Ascending aorta (tissue), 2 donors: ENCODE measurements around the gene MYL6B. TPM values are rescaled to one million over a fixed set of nuclear protein-coding genes. Genes with fewer than 3 reads are reported as not detected.

Experiments
- DNase-seq, 2 donors: peaks; one replicate each; pipeline ENCODE4 v3.0.0-alpha.2; 2019; ENCODE audit warnings: low spot score in 2 of 2
- H3K27ac ChIP-seq, 2 donors: fragments of 200-600 bp; sonication (generic); one replicate each; pipeline ENCODE4 v1.5.1; 2016 to 2017; ENCODE audit warnings: mild to moderate bottlenecking in 1 of 2
- H3K27me3 ChIP-seq: fragments of 200-600 bp; sonication (generic); one replicate; pipeline ENCODE4 v1.5.1; 2017
- H3K36me3 ChIP-seq, 2 donors: fragments of 200-600 bp; sonication (generic); one replicate each; pipeline ENCODE4 v1.5.1; 2016
- H3K4me1 ChIP-seq, 2 donors: fragments of 200-600 bp; sonication (generic); one replicate each; pipeline ENCODE4 v1.5.1; 2016 to 2017; ENCODE audit warnings: mild to moderate bottlenecking in 1 of 2
- H3K4me3 ChIP-seq, 2 donors: fragments of 200-600 bp; sonication (generic); one replicate each; pipeline ENCODE4 v1.5.1; 2016 to 2017; ENCODE audit warnings: mild to moderate bottlenecking in 1 of 2
- H3K9me3 ChIP-seq, 2 donors: fragments of 200-600 bp; sonication (generic); one replicate each; pipeline ENCODE4 v1.5.1; 2016
- CTCF ChIP-seq, 3 experiments: fragments of 200-600 bp in 2 of 3; fragments of 450-650 bp in 1 of 3; sonication (generic) in 2 of 3; IDR thresholded peaks; one replicate each; pipeline ENCODE4 v1.5.1; 2016 to 2019; ENCODE audit warnings: antibody characterized with exemption in 3 of 3, mild to moderate bottlenecking in 1 of 3, moderate library complexity in 1 of 3
- intact Hi-C: fragments of 100-400 bp; cut with DNase I; formaldehyde crosslinking; loops from one replicate; pipeline ENCODE4 v1.15.1; 2023
- total RNA-seq: library from RNA; depleted of rRNA; stranded (reverse); fragments of >200 nt; gene quantifications from one replicate; pipeline ENCODE4 v1.1.0, GENCODE V29; 2016

Gene MYL6B
- total RNA-seq, 1 donor from 2014 or later: 53.6 TPM

GRCh38 chr12:56162468-56163290 lies 10.3 kb downstream of the MYL6B start:
- Histone ChIP-seq H3K27me3 (no peaks in the 10 kb centered on the region), H3K36me3 (peaks cover 78 to 83% of the 10 kb centered on the region in 2 donors), H3K9me3 (no peaks in the 10 kb centered on the region), H3K4me3 (peak overlapping the region in 1 of 2 donors; percentile 83), H3K27ac (peak overlapping the region in 1 of 2 donors; percentile 91), H3K4me1 (peaks cover 10 to 29% of the 10 kb centered on the region in 2 donors)
- DNase-seq: no peak
- intact Hi-C loops: no loop called here
- TF ChIP-seq CTCF (IDR thresholded peaks at IDR 0.05): no peak

GRCh38 chr12:56163533-56164344 lies 11.4 kb downstream of the MYL6B start:
- no peak for TF ChIP-seq CTCF (IDR thresholded peaks at IDR 0.05)
- peaks cover 10 to 29% of the 10 kb centered on the region in 2 donors for H3K4me1 ChIP-seq
- no peaks in the 10 kb centered on the region for H3K9me3 ChIP-seq
- intact Hi-C loops: no loop called here
- no peak overlapping the region for H3K4me3 ChIP-seq
- H3K27me3 ChIP-seq: no peaks in the 10 kb centered on the region
- H3K27ac ChIP-seq: peak overlapping the region; percentile 13 to 45
- no peak for DNase-seq
- peaks cover 84 to 94% of the 10 kb centered on the region in 2 donors for H3K36me3 ChIP-seq

GRCh38 chr12:56164345-56164729 lies 11.9 kb downstream of the MYL6B start:
- intact Hi-C loops: no loop called here
- H3K27ac ChIP-seq: no peak overlapping the region

GRCh38 chr12:56165369-56165768 lies 13.0 kb downstream of the MYL6B start:
- intact Hi-C loops: no loop called here
- TF ChIP-seq CTCF (IDR thresholded peaks at IDR 0.05): no peak
- no peak overlapping the region for H3K4me3 ChIP-seq
- no peaks in the 10 kb centered on the region for H3K9me3 ChIP-seq
- H3K27ac ChIP-seq: no peak overlapping the region
- no peak for DNase-seq
- H3K27me3 ChIP-seq: no peaks in the 10 kb centered on the region
- peaks cover 89 to 98% of the 10 kb centered on the region in 2 donors for H3K36me3 ChIP-seq
- H3K4me1 ChIP-seq: peaks cover 4 to 22% of the 10 kb centered on the region in 2 donors

More at GRCh38 chr12:56164345-56164729, 11.9 kb downstream of the MYL6B start:
- Histone ChIP-seq H3K27me3 (no peaks in the 10 kb centered on the region), H3K4me1 (peaks cover 10 to 29% of the 10 kb centered on the region in 2 donors), H3K4me3 (no peak overlapping the region), H3K36me3 (peaks cover 89 to 98% of the 10 kb centered on the region in 2 donors), H3K9me3 (no peaks in the 10 kb centered on the region)
- no peak for DNase-seq
- no peak for TF ChIP-seq CTCF (IDR thresholded peaks at IDR 0.05)

GRCh38 chr12:56169229-56169759 lies 16.9 kb downstream of the MYL6B start:
- Histone ChIP-seq H3K27me3 (no peaks in the 10 kb centered on the region), H3K36me3 (peaks cover 91 to 100% of the 10 kb centered on the region in 2 donors), H3K27ac (no peak overlapping the region), H3K4me3 (no peak overlapping the region), H3K9me3 (no peaks in the 10 kb centered on the region), H3K4me1 (no peaks in the 10 kb centered on the region)
- no peak for TF ChIP-seq CTCF (IDR thresholded peaks at IDR 0.05)
- no peak for DNase-seq
- intact Hi-C loops: no loop called here
